ENCODE data around the gene VAX1.

Gene VAX1

GRCh38 chr10:117135026-117135372 lies 3.1 kb downstream of the VAX1 start:
- H4K20me1 ChIP-seq (ENCODE audit: low read depth, low read length) = no peaks in the 10 kb centered on the region
- H3K27ac ChIP-seq (ENCODE audit: low read depth, low read length) = no peak overlapping the region
- H3K4me3 ChIP-seq (ENCODE audit: insufficient read depth, low read length, poor library complexity, severe bottlenecking) = no peak overlapping the region
- H3K79me2 ChIP-seq (ENCODE audit: insufficient read depth, low read length) = no peaks in the 10 kb centered on the region
- H3K4me2 ChIP-seq (ENCODE audit: low read depth, low read length, poor library complexity, severe bottlenecking) = no peak overlapping the region
- no peak overlapping the region for H3K9ac ChIP-seq (ENCODE audit: low read length)
- no peaks in the 10 kb centered on the region for H3K9me3 ChIP-seq (ENCODE audit: insufficient read depth, low read length)
- no peaks in the 10 kb centered on the region for H3K9me2 ChIP-seq (replicated peaks; ENCODE audit: insufficient read depth, low read length)
- H3K36me3 ChIP-seq (ENCODE audit: low read length) = no peaks in the 10 kb centered on the region
- no peaks in the 10 kb centered on the region for H3K27me3 ChIP-seq (ENCODE audit: low read length)
- no peak for TF ChIP-seq EZH2phosphoT487 (conservative IDR thresholded peaks at IDR 0.05; ENCODE audit: low read length)
- TF ChIP-seq CTCF (IDR thresholded peaks at IDR 0.05; ENCODE audit: insufficient read depth, low read length, poor library complexity, severe bottlenecking) = no peak
- H2AFZ ChIP-seq (ENCODE audit: low read depth, low read length, severe bottlenecking) = no peak overlapping the region
- H3F3A ChIP-seq (ENCODE audit: insufficient read depth) = no peaks in the 10 kb centered on the region

GRCh38 chr10:117134306-117135025 lies 3.6 kb downstream of the VAX1 start:
- H3F3A ChIP-seq (ENCODE audit: insufficient read depth) = no peaks in the 10 kb centered on the region
- H4K20me1 ChIP-seq (ENCODE audit: low read depth, low read length) = no peaks in the 10 kb centered on the region
- no peak overlapping the region for H3K4me3 ChIP-seq (ENCODE audit: insufficient read depth, low read length, poor library complexity, severe bottlenecking)
- no peak for TF ChIP-seq CTCF (IDR thresholded peaks at IDR 0.05; ENCODE audit: insufficient read depth, low read length, poor library complexity, severe bottlenecking)
- TF ChIP-seq EZH2phosphoT487 (conservative IDR thresholded peaks at IDR 0.05; ENCODE audit: low read length) = no peak
- H3K79me2 ChIP-seq (ENCODE audit: insufficient read depth, low read length) = no peaks in the 10 kb centered on the region
- no peak overlapping the region for H3K9ac ChIP-seq (ENCODE audit: low read length)
- no peaks in the 10 kb centered on the region for H3K9me2 ChIP-seq (replicated peaks; ENCODE audit: insufficient read depth, low read length)
- H3K27ac ChIP-seq (ENCODE audit: low read depth, low read length) = no peak overlapping the region
- H3K36me3 ChIP-seq (ENCODE audit: low read length) = no peaks in the 10 kb centered on the region
- no peak overlapping the region for H3K4me2 ChIP-seq (ENCODE audit: low read depth, low read length, poor library complexity, severe bottlenecking)
- no peaks in the 10 kb centered on the region for H3K9me3 ChIP-seq (ENCODE audit: insufficient read depth, low read length)
- H3K27me3 ChIP-seq (ENCODE audit: low read length) = no peaks in the 10 kb centered on the region
- H2AFZ ChIP-seq (ENCODE audit: low read depth, low read length, severe bottlenecking) = no peak overlapping the region

GRCh38 chr10:117134056-117134305 lies 4.1 kb downstream of the VAX1 start:
- Histone ChIP-seq H3F3A (ENCODE audit: insufficient read depth) (no peaks in the 10 kb centered on the region), H2AFZ (ENCODE audit: low read depth, low read length, severe bottlenecking) (no peak overlapping the region), H3K27ac (ENCODE audit: low read depth, low read length) (no peak overlapping the region), H4K20me1 (ENCODE audit: low read depth, low read length) (no peaks in the 10 kb centered on the region), H3K79me2 (ENCODE audit: insufficient read depth, low read length) (no peaks in the 10 kb centered on the region), H3K9me3 (ENCODE audit: insufficient read depth, low read length) (no peaks in the 10 kb centered on the region), H3K4me2 (ENCODE audit: low read depth, low read length, poor library complexity, severe bottlenecking) (no peak overlapping the region), H3K36me3 (ENCODE audit: low read length) (no peaks in the 10 kb centered on the region), H3K4me3 (ENCODE audit: insufficient read depth, low read length, poor library complexity, severe bottlenecking) (no peak overlapping the region), H3K9me2 (replicated peaks; ENCODE audit: insufficient read depth, low read length) (no peaks in the 10 kb centered on the region), H3K9ac (ENCODE audit: low read length) (no peak overlapping the region), H3K27me3 (ENCODE audit: low read length) (no peaks in the 10 kb centered on the region)
- TF ChIP-seq EZH2phosphoT487 (conservative IDR thresholded peaks at IDR 0.05; ENCODE audit: low read length) = no peak
- TF ChIP-seq CTCF (IDR thresholded peaks at IDR 0.05; ENCODE audit: insufficient read depth, low read length, poor library complexity, severe bottlenecking) = no peak
